Measurements from ENCODE around the gene TTLL10.

The TTLL10 gene

GRCh38 chr1:1243807-1244191 lies 70.1 kb downstream of the TTLL10 start:
- peak; percentile 57 for DNase-seq
- Mint-ChIP-seq H3K27me3 (ENCODE audit: low read depth, poor library complexity) (peaks cover 13% of the 10 kb centered on the region), H3K9me3 (no peaks in the 10 kb centered on the region), H3K27ac (no peak overlapping the region), H3K4me1 (peaks cover 3% of the 10 kb centered on the region), H3K4me3 (no peak overlapping the region), H3K36me3 (ENCODE audit: low read depth) (no peaks in the 10 kb centered on the region)
- TF ChIP-seq CTCF (IDR thresholded peaks at IDR 0.05), result no peak

DNA sequence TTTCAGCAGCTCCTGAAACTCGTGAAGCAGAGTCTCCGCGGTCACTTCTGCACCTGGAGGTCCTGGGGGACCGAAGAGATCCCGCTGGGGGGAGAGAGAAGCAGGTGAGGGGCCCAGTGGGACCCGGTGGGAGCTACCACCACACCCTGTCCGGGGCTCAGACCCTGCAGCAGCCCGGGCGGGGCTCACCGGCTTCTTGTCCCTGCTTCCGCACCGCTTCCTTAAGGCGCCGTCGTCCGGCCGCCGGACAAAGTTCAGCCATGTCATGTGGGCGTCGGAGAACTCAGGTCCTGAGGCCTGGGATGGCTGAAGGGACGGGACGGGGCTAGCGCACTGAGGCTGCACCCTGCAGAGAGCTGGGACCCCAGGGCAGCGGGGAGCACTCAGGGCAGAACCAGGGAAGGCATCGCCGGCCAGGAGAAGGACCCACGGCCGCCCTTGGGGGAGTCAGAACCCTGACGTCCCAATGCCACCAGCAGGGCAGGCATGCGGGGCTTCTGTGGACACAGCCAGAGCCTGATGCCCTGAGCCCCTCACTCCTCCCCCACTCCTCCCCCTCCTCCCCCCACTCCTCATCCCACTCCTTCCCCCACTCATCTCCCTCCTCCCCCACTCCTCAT lies 70.6 kb downstream of the TTLL10 start:
- Mint-ChIP-seq H3K4me1 (no peaks in the 10 kb centered on the region), H3K9me3 (no peaks in the 10 kb centered on the region), H3K27ac (no peak overlapping the region), H3K36me3 (ENCODE audit: low read depth) (no peaks in the 10 kb centered on the region), H3K4me3 (no peak overlapping the region), H3K27me3 (ENCODE audit: low read depth, poor library complexity) (peaks cover 13% of the 10 kb centered on the region)
- DNase-seq, result no peak
- no peak for TF ChIP-seq CTCF (IDR thresholded peaks at IDR 0.05)

DNA sequence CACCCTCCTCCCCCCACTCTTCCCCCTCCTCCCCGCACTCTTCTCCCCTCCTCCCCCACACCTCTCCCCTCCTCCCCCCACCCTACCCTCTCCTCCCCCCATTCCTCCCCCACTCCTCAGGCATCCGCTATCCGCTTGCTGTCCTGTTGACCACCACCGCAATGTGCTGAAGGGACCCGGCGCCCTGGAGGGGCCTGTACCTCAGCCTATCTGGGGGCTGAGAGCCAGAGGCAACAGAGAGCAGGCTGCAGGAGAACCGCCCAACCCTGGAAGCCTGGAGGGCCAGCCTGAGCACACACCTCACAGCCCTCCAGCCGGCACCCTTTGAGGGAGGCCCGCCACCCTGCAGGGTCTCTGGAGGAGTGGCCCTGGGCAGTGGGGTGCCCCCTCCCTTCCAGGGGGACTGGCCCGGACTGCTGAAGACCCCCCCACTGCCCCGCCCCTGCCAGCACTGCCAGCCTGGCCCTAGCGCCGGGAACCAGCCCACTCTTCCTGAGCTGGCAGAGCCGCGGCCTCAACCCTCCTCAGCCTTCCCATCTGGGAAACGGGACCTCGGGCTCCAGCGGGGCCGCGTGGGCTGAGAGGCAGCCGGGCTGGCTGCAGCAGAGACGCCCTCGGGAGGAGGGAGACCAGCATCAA lies 71.6 kb downstream of the TTLL10 start:
- no peaks in the 10 kb centered on the region for H3K9me3 Mint-ChIP-seq
- no peak overlapping the region for H3K4me3 Mint-ChIP-seq
- no peak for TF ChIP-seq CTCF (IDR thresholded peaks at IDR 0.05)
- no peak overlapping the region for H3K27ac Mint-ChIP-seq
- H3K4me1 Mint-ChIP-seq, result peaks cover 3% of the 10 kb centered on the region
- DNase-seq, result no peak
- H3K36me3 Mint-ChIP-seq (ENCODE audit: low read depth), result no peaks in the 10 kb centered on the region
- peaks cover 16% of the 10 kb centered on the region for H3K27me3 Mint-ChIP-seq (ENCODE audit: low read depth, poor library complexity)

GRCh38 chr1:1245817-1246576 lies 72.3 kb downstream of the TTLL10 start:
- DNase-seq, result no peak
- Mint-ChIP-seq H3K36me3 (ENCODE audit: low read depth) (no peaks in the 10 kb centered on the region), H3K4me3 (no peak overlapping the region), H3K27me3 (ENCODE audit: low read depth, poor library complexity) (peaks cover 16% of the 10 kb centered on the region), H3K27ac (no peak overlapping the region), H3K4me1 (peaks cover 5% of the 10 kb centered on the region), H3K9me3 (no peaks in the 10 kb centered on the region)
- no peak for TF ChIP-seq CTCF (IDR thresholded peaks at IDR 0.05)

DNA sequence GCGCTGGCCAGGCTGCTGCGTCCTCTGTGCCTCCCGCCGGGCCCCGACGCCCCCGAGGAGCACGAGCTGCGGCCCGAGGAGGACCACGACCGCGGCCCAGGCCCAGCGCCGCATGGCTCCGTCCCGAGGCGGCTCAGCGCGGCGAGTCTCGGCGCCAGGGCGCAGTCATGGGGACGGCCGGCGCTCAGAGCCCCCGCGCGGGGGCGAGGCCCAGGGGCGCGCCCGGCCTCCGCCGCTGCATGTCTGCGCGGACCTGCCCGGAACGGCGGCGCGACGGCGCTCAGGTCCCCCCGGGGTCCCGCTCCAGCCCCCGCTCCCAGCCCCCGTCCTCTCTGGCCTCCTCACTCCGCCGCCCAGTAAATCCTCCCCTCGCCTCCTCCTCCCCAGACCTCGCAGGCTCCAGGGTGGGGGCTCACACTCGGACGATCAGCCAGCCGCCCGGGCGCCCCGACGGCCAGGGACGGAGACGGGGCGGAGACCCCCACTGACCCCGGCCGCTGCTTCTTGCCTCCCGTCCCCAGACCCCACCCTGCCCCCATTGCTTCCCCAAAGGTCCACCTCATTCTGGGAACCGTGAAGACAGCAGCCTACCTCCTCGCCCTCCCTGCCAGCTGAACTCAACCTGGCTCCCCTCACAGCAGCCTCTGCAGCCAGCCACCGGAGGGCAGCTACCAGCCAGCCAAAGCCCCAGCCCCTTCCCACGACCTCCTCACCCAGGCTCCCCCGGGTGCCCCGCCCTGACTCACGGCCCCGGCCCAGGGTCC lies 73.1 kb downstream of the TTLL10 start, which contains the start of gene C1QTNF12:
Gene C1QTNF12, minus strand, starts transcription at position 146 of the 764 bp plus-strand sequence. Its CDS starts 32 bp downstream, at position 114.
- H3K36me3 Mint-ChIP-seq (ENCODE audit: low read depth), result no peaks in the 10 kb centered on the region
- peaks cover 5% of the 10 kb centered on the region for H3K4me1 Mint-ChIP-seq
- no peak within 1 kb of the TSS for H3K27ac Mint-ChIP-seq
- no peak within 1 kb of the TSS for H3K4me3 Mint-ChIP-seq
- no peaks in the 10 kb centered on the region for H3K9me3 Mint-ChIP-seq
- H3K27me3 Mint-ChIP-seq (ENCODE audit: low read depth, poor library complexity), result peaks cover 16% of the 10 kb centered on the region
- DNase-seq, result peak; percentile 54
- TF ChIP-seq CTCF (IDR thresholded peaks at IDR 0.05), result no peak

Measured in nephron progenitor cell (in vitro differentiated cells).